ENCODE measurements around the gene GABRG2.

Gene GABRG2

GRCh38 chr5:162187371-162187770 is 119.8 kb downstream of the GABRG2 start:
- Histone ChIP-seq H3K4me1 (ENCODE audit: control insufficient read depth, insufficient read depth, low read length) (no peaks in the 10 kb centered on the region), H3K36me3 (ENCODE audit: control insufficient read depth, insufficient read depth, low read length) (no peaks in the 10 kb centered on the region), H3K9ac (ENCODE audit: low read length) (no peak overlapping the region), H3K27me3 (ENCODE audit: control insufficient read depth, insufficient read depth, low read length) (no peaks in the 10 kb centered on the region), H3K9me3 (ENCODE audit: control insufficient read depth, insufficient read depth, low read depth, low read length) (no peaks in the 10 kb centered on the region), H3K4me3 (ENCODE audit: low read depth, low read length) (no peak overlapping the region), H3K27ac (ENCODE audit: low read depth, low read length) (no peak overlapping the region)

DNA sequence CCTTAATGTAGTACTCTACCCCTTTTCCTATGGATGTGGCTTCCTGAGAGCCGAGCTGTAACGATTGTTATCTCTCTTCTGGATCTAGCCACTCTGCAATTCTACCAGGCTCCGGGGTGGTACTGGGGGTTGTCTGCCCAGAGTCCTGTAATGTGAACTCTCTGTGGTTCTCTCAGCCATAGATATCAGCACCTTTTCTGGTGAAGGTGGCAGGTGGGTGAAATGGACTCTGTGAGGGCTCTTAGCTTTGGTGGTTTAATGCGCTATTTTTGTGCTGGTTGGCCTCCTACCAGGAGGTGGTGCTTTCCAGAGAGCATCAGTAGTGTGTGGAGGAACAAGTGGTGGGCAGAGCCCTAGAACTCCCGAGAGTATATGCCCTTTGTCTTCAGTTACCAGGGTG is 122.1 kb downstream of the GABRG2 start:
- no peaks in the 10 kb centered on the region for H3K27me3 ChIP-seq (ENCODE audit: control insufficient read depth, insufficient read depth, low read length)

GRCh38 chr5:162193012-162193411 is 125.4 kb downstream of the GABRG2 start:
- Histone ChIP-seq H3K9me3 (ENCODE audit: control insufficient read depth, insufficient read depth, low read depth, low read length) (no peaks in the 10 kb centered on the region), H3K9ac (ENCODE audit: low read length) (no peak overlapping the region), H3K4me1 (ENCODE audit: control insufficient read depth, insufficient read depth, low read length) (no peaks in the 10 kb centered on the region), H3K27ac (ENCODE audit: low read depth, low read length) (no peak overlapping the region), H3K27me3 (ENCODE audit: control insufficient read depth, insufficient read depth, low read length) (no peaks in the 10 kb centered on the region), H3K4me3 (ENCODE audit: low read depth, low read length) (no peak overlapping the region), H3K36me3 (ENCODE audit: control insufficient read depth, insufficient read depth, low read length) (no peaks in the 10 kb centered on the region)

More for the DNA sequence above, 122.1 kb downstream of the GABRG2 start:
- Histone ChIP-seq H3K36me3 (ENCODE audit: control insufficient read depth, insufficient read depth, low read length) (no peaks in the 10 kb centered on the region), H3K9ac (ENCODE audit: low read length) (no peak overlapping the region), H3K27ac (ENCODE audit: low read depth, low read length) (no peak overlapping the region), H3K9me3 (ENCODE audit: control insufficient read depth, insufficient read depth, low read depth, low read length) (no peaks in the 10 kb centered on the region), H3K4me3 (ENCODE audit: low read depth, low read length) (no peak overlapping the region), H3K4me1 (ENCODE audit: control insufficient read depth, insufficient read depth, low read length) (no peaks in the 10 kb centered on the region)

DNA sequence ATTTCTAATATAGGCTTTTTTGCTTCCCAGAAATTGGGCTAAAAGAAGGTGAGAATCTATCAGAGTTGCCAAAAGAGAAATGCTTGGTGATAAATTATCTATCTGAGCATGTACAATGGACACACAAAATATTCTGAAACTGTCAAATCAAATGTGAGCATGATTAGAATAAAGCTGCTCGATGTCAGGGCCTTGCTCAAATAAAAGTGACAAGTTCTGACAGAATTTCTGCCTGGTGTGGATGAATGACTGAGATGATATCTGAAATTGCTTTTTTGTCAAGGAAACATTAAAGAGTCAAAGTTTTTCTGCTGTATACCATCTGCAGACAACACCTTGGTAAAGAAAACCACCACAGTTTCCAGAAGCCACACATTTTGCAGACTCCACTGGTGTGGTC is 128.8 kb downstream of the GABRG2 start:
- Histone ChIP-seq H3K27me3 (ENCODE audit: control insufficient read depth, insufficient read depth, low read length) (no peaks in the 10 kb centered on the region), H3K36me3 (ENCODE audit: control insufficient read depth, insufficient read depth, low read length) (no peaks in the 10 kb centered on the region), H3K9me3 (ENCODE audit: control insufficient read depth, insufficient read depth, low read depth, low read length) (no peaks in the 10 kb centered on the region), H3K9ac (ENCODE audit: low read length) (no peak overlapping the region), H3K27ac (ENCODE audit: low read depth, low read length) (no peak overlapping the region), H3K4me3 (ENCODE audit: low read depth, low read length) (no peak overlapping the region), H3K4me1 (ENCODE audit: control insufficient read depth, insufficient read depth, low read length) (no peaks in the 10 kb centered on the region)

DNA sequence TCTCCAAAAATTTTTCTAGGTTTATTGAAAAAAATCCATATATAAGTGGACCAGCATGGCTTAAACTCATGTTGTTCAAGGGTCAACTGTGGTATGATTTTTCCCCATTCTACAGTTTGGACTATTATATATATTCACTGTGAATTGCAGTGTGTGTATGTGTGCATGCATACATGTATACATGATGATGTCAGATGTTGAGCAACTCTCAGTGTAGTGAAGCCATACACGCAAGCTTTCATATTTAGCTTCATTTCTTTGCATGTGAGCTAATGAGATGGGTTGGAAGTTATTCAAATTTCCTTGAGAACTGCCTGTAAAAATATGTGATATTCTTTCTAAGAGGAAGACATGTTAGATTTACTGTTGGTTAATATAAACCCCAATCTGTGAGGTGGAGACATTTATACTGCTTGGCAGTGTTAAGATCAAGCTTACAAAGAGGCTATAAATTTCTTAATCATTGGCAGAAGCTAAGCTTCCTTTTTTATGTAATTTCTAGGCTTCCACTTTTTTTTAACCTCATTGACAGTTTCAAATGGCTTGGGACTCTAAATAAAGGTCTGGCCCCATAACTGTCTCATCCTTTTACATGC is 134.8 kb downstream of the GABRG2 start:
- Histone ChIP-seq H3K27ac (ENCODE audit: low read depth, low read length) (no peak overlapping the region), H3K9ac (ENCODE audit: low read length) (no peak overlapping the region)

More for the DNA sequence above, 134.8 kb downstream of the GABRG2 start:
- Histone ChIP-seq H3K4me3 (ENCODE audit: low read depth, low read length) (no peak overlapping the region), H3K9me3 (ENCODE audit: control insufficient read depth, insufficient read depth, low read depth, low read length) (no peaks in the 10 kb centered on the region), H3K36me3 (ENCODE audit: control insufficient read depth, insufficient read depth, low read length) (no peaks in the 10 kb centered on the region), H3K27me3 (ENCODE audit: control insufficient read depth, insufficient read depth, low read length) (no peaks in the 10 kb centered on the region), H3K4me1 (ENCODE audit: control insufficient read depth, insufficient read depth, low read length) (no peaks in the 10 kb centered on the region)

Data from HUES6 (cell line).